GM12865 (cell line): ENCODE data around the gene EIPR1.

ENCODE experiments used
- DNase-seq: peaks from one replicate; pipeline ENCODE4 v3.0.0; 2010; ENCODE audit warnings: low read depth
- H3K4me3 ChIP-seq: 2 replicates; pipeline ENCODE4 v1.5.1; 2011; ENCODE audit warnings: mild to moderate bottlenecking, low read depth, low read length, control low read depth
- TF ChIP-seq, protein P1 (sequence below): IDR thresholded peaks from 2 replicates; pipeline ENCODE4 v1.5.1; 2011; ENCODE audit warnings: low read length, control low read depth, low read depth, inconsistent platforms; ENCODE audit not compliant: insufficient read depth; ENCODE audit errors: missing control alignments

EIPR1 gene

DNA sequence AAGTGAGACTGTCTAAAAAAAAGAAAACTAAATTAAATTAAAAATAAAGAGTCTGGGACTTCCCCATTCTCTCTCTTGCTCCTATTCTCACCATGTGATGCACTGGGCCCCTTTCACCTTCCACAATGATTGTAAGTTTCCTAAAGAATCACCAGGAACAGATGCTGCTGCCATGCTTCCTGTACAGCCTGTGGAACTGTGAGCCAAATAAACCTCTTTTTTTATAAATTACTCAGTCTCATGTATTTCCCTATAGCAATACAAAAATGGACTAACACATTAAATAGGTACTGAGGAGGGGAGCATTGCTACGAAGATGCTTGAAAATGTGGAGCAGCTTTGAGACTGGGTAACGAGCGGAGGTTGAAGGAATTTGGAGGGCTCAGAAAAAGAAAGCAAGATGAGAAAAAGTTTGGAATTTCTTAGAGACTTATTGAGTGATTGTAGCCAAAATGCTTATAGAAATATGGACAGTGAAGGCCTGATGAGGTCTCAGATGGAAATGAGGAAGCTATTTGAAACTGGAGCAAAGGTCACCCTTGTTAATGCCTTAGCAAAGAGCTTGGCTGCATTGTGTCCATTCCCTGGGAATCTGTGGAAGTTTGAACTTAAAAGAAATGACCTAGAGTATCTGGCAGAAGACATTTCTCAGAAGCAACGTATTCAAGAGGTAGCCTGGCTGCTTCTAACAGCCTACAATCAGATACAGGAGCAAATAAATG is 128.7 kb downstream of the EIPR1 start:
- no peak overlapping the region for H3K4me3 ChIP-seq
- DNase-seq: no peak
- TF ChIP-seq, protein P1, sequence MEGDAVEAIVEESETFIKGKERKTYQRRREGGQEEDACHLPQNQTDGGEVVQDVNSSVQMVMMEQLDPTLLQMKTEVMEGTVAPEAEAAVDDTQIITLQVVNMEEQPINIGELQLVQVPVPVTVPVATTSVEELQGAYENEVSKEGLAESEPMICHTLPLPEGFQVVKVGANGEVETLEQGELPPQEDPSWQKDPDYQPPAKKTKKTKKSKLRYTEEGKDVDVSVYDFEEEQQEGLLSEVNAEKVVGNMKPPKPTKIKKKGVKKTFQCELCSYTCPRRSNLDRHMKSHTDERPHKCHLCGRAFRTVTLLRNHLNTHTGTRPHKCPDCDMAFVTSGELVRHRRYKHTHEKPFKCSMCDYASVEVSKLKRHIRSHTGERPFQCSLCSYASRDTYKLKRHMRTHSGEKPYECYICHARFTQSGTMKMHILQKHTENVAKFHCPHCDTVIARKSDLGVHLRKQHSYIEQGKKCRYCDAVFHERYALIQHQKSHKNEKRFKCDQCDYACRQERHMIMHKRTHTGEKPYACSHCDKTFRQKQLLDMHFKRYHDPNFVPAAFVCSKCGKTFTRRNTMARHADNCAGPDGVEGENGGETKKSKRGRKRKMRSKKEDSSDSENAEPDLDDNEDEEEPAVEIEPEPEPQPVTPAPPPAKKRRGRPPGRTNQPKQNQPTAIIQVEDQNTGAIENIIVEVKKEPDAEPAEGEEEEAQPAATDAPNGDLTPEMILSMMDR: no peak

DNA sequence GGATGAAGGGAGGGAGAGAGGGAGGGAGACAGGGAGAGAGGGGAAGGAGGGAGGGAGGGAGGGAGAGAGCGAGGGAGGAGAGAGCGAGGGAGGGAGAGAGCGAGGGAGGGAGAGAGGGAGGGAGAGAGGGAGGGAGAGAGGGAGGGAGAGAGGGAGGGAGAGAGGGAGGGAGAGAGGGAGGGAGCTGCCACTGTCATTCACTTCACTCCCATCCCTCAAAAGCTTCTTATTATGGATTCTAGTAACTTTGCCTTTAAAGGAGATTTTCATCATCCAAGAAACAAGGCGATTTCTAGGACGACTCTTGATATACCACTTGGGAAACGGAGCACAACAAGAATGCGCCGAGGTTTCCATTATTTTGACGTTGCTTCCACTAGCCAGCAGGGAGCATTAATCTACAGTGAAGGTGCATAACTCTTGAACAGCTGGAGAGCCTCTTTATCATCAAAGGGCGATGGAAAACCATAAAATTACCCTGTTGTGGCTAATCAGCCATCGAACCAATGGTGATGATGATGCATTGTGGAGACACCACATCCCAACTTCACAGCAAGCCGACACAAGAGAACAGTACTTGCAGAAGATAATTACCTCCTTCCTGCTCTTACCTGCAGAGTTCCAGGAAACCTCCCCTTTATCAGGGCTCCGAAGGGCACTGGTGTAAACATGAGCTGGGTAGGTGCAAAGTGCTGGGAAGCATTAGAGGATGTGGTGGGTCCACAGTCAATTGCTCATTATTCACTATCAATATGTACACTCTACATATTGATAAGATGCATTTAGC is 130.5 kb downstream of the EIPR1 start:
- TF ChIP-seq, protein P1: no peak
- no peak overlapping the region for H3K4me3 ChIP-seq
- DNase-seq: no peak

DNA sequence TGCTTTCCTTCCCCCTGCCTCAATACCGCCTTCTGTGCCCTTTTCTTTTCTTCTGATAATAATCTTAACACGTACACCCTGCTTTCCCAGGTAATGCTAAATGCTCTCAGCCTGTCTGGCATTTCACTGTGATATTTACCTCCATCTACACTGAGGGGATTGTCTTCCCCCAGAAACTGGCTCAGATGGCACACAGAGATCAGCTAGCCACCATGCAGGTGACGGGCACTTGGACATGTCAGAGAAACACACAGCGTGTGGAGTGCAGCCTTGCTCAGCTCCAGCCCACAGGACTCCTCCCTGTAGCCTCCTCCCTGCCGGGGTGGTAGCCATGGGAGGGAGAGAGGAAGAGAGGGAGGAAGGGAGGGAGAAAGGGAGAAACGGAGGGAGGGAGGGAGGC is 131.2 kb downstream of the EIPR1 start:
- no peak for DNase-seq
- TF ChIP-seq, protein P1: no peak
- no peak overlapping the region for H3K4me3 ChIP-seq

DNA sequence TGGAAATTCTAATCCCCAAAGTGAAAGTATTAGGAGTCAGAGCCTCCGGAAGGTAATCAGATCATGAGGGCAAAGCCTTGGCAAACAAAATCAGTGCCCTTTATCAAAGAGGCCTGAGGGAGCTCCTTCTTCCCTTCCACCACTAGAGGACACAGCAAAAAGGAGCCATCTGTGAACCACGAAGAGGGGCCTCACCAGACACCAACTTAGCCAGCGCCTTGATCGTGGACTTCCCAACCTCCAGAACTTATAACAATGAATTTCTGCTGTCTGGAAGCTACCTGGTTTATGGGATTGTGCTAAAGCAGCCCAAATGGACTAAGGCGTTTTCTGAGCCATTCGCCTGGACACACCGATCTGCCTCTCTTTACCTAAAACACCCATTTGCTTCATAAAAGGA is 133.1 kb downstream of the EIPR1 start:
- H3K4me3 ChIP-seq: no peak overlapping the region
- DNase-seq: no peak
- TF ChIP-seq, protein P1: no peak

DNA sequence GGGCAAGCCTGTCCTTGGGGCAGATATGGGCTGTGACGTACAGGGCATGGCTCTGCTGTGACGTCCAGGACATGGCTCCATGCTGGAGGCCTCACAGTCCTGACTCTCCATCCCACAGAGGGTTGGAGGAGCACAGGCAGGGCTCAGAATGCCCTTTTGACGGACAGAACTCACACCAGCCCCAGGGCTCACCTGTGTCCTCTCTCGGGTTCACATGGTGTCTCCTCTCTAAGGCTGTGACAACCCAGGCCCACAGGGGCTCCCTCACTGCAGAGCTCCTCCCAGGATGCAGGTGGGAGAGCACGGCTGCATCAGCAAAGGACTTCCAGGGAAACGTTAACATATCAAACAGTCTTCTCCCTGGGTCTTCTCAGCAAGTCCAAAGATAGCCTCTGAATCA is 133.8 kb downstream of the EIPR1 start:
- no peak overlapping the region for H3K4me3 ChIP-seq
- DNase-seq: no peak
- TF ChIP-seq, protein P1: no peak

DNA sequence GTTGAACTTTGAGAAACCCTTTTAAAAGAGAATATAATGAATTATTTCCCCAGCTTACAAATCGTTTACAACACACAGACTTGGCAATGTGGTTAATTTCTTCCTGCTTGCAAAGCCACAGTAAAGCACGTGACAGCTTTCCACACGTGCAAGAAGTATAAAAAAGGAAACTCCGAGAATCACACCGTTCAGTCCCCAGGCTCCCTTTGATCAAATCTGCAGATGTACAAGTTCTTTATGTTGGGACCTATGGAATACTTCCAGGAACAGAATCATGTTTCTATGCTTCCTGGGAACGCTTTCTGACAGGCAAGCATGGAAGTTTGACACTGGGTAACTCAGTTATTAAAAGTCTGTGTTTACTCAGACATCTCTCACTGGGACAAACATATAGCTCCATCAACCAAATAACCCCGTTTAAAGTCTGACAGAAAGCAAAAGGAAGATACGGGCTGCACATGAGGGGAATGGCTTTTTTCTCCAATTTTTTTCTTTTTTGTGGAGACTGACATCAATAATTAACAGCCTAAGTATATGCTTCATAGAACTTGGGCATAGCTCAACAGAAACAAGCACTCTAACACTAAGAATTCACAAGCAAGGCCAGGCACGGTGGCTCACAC is 134.8 kb downstream of the EIPR1 start:
- no peak overlapping the region for H3K4me3 ChIP-seq
- peak; percentile 50 for DNase-seq
- TF ChIP-seq, protein P1: no peak
